ENCODE results near the gene STK17B. TPM values are rescaled to one million over a fixed set of nuclear protein-coding genes. Genes with fewer than 3 reads are reported as not detected.

STK17B gene
- total and polyA plus RNA-seq, 9 of the 15 experiments (the other 6 are each of a cell fraction or from before 2014, with no cell fraction given): 2.3 to 17.7 (median 8.5) TPM

DNA sequence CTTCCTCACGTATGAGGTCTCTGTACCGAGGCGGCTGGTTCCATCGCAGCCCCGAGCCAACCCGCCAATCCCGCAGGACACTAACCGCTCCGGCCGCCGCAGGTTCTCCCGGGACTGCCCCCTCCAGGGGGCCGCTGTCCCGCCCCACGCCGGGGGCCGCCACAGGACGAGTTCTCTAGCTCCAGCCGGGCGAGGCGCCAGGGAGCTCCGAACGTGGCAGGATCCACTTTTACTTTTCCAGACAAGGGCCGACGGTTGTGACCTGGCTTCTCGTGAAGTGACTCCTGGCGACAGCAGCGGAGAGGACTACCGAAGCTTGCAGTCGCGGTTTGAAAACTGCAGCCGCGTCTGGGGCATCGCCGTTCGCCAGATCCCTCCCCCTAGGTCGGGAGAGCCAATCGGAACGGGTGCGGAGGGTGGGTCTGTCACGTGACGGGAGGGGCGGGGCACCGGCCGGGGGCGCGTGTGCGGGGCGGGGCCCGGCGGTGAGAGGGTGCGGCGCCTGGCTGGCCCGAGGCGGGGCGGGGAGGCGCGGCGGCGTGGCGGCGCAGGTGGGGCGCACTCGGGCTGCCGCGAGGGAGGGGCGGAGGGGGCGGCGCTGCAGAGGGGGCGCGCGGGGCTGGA lies at the start of gene STK17B (continued):
- TF ChIP-seq, protein P1, sequence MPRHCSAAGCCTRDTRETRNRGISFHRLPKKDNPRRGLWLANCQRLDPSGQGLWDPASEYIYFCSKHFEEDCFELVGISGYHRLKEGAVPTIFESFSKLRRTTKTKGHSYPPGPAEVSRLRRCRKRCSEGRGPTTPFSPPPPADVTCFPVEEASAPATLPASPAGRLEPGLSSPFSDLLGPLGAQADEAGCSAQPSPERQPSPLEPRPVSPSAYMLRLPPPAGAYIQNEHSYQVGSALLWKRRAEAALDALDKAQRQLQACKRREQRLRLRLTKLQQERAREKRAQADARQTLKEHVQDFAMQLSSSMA (CRISPR knock-in tag; IDR thresholded peaks at IDR 0.05): no peak
- TF ChIP-seq ETV1 (tag; conservative IDR thresholded peaks at IDR 0.05; ENCODE audit: low read depth): no peak
- TF ChIP-seq, protein P2, sequence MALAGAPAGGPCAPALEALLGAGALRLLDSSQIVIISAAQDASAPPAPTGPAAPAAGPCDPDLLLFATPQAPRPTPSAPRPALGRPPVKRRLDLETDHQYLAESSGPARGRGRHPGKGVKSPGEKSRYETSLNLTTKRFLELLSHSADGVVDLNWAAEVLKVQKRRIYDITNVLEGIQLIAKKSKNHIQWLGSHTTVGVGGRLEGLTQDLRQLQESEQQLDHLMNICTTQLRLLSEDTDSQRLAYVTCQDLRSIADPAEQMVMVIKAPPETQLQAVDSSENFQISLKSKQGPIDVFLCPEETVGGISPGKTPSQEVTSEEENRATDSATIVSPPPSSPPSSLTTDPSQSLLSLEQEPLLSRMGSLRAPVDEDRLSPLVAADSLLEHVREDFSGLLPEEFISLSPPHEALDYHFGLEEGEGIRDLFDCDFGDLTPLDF (CRISPR knock-in tag; IDR thresholded peaks at IDR 0.05): no peak
- no peak for TF ChIP-seq ZNF766 (CRISPR knock-in tag; conservative IDR thresholded peaks at IDR 0.05)
- TF ChIP-seq, protein P3, sequence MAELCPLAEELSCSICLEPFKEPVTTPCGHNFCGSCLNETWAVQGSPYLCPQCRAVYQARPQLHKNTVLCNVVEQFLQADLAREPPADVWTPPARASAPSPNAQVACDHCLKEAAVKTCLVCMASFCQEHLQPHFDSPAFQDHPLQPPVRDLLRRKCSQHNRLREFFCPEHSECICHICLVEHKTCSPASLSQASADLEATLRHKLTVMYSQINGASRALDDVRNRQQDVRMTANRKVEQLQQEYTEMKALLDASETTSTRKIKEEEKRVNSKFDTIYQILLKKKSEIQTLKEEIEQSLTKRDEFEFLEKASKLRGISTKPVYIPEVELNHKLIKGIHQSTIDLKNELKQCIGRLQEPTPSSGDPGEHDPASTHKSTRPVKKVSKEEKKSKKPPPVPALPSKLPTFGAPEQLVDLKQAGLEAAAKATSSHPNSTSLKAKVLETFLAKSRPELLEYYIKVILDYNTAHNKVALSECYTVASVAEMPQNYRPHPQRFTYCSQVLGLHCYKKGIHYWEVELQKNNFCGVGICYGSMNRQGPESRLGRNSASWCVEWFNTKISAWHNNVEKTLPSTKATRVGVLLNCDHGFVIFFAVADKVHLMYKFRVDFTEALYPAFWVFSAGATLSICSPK (IDR thresholded peaks at IDR 0.05; ENCODE audit: borderline replicate concordance): no peak
- TF ChIP-seq RNF2 (IDR thresholded peaks at IDR 0.05): no peak; the same call in 1 of the 2 replicates
- TF ChIP-seq, protein P4, sequence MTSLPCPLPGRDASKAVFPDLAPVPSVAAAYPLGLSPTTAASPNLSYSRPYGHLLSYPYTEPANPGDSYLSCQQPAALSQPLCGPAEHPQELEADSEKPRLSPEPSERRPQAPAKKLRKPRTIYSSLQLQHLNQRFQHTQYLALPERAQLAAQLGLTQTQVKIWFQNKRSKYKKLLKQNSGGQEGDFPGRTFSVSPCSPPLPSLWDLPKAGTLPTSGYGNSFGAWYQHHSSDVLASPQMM (CRISPR knock-in tag; IDR thresholded peaks at IDR 0.05): no peak
- no peak for TF ChIP-seq ZNF668 (CRISPR knock-in tag; IDR thresholded peaks at IDR 0.05)
- TF ChIP-seq, protein P5, sequence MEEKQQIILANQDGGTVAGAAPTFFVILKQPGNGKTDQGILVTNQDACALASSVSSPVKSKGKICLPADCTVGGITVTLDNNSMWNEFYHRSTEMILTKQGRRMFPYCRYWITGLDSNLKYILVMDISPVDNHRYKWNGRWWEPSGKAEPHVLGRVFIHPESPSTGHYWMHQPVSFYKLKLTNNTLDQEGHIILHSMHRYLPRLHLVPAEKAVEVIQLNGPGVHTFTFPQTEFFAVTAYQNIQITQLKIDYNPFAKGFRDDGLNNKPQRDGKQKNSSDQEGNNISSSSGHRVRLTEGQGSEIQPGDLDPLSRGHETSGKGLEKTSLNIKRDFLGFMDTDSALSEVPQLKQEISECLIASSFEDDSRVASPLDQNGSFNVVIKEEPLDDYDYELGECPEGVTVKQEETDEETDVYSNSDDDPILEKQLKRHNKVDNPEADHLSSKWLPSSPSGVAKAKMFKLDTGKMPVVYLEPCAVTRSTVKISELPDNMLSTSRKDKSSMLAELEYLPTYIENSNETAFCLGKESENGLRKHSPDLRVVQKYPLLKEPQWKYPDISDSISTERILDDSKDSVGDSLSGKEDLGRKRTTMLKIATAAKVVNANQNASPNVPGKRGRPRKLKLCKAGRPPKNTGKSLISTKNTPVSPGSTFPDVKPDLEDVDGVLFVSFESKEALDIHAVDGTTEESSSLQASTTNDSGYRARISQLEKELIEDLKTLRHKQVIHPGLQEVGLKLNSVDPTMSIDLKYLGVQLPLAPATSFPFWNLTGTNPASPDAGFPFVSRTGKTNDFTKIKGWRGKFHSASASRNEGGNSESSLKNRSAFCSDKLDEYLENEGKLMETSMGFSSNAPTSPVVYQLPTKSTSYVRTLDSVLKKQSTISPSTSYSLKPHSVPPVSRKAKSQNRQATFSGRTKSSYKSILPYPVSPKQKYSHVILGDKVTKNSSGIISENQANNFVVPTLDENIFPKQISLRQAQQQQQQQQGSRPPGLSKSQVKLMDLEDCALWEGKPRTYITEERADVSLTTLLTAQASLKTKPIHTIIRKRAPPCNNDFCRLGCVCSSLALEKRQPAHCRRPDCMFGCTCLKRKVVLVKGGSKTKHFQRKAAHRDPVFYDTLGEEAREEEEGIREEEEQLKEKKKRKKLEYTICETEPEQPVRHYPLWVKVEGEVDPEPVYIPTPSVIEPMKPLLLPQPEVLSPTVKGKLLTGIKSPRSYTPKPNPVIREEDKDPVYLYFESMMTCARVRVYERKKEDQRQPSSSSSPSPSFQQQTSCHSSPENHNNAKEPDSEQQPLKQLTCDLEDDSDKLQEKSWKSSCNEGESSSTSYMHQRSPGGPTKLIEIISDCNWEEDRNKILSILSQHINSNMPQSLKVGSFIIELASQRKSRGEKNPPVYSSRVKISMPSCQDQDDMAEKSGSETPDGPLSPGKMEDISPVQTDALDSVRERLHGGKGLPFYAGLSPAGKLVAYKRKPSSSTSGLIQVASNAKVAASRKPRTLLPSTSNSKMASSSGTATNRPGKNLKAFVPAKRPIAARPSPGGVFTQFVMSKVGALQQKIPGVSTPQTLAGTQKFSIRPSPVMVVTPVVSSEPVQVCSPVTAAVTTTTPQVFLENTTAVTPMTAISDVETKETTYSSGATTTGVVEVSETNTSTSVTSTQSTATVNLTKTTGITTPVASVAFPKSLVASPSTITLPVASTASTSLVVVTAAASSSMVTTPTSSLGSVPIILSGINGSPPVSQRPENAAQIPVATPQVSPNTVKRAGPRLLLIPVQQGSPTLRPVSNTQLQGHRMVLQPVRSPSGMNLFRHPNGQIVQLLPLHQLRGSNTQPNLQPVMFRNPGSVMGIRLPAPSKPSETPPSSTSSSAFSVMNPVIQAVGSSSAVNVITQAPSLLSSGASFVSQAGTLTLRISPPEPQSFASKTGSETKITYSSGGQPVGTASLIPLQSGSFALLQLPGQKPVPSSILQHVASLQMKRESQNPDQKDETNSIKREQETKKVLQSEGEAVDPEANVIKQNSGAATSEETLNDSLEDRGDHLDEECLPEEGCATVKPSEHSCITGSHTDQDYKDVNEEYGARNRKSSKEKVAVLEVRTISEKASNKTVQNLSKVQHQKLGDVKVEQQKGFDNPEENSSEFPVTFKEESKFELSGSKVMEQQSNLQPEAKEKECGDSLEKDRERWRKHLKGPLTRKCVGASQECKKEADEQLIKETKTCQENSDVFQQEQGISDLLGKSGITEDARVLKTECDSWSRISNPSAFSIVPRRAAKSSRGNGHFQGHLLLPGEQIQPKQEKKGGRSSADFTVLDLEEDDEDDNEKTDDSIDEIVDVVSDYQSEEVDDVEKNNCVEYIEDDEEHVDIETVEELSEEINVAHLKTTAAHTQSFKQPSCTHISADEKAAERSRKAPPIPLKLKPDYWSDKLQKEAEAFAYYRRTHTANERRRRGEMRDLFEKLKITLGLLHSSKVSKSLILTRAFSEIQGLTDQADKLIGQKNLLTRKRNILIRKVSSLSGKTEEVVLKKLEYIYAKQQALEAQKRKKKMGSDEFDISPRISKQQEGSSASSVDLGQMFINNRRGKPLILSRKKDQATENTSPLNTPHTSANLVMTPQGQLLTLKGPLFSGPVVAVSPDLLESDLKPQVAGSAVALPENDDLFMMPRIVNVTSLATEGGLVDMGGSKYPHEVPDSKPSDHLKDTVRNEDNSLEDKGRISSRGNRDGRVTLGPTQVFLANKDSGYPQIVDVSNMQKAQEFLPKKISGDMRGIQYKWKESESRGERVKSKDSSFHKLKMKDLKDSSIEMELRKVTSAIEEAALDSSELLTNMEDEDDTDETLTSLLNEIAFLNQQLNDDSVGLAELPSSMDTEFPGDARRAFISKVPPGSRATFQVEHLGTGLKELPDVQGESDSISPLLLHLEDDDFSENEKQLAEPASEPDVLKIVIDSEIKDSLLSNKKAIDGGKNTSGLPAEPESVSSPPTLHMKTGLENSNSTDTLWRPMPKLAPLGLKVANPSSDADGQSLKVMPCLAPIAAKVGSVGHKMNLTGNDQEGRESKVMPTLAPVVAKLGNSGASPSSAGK (IDR thresholded peaks at IDR 0.05): no peak; the same call in 1 of the 2 replicates
